HepG2 (cell line): ENCODE data around the gene RMI1. TPM values are rescaled to one million over a fixed set of nuclear protein-coding genes. Genes with fewer than 3 reads are reported as not detected.
A peak's percentile ranks its signal among the peaks of the same experiment; 100 is the strongest.

Source experiments
- BATF2 ChIP-seq: sonication (generic); formaldehyde crosslinking; IDR thresholded peaks from 2 replicates; pipeline ENCODE4 v1.8.0; 2022; ENCODE audit warnings: mild to moderate bottlenecking, missing genetic modification reagents, moderate library complexity
- HDAC6 ChIP-seq: fragments of 200-600 bp; sonication (generic); IDR thresholded peaks from 2 replicates; pipeline ENCODE4 v1.7.0; 2017; ENCODE audit warnings: mild to moderate bottlenecking, antibody characterized with exemption, low read length, low read depth
- KLF11 ChIP-seq: IDR thresholded peaks from 2 replicates; pipeline ENCODE4 v1.6.1; 2016; ENCODE audit warnings: missing compliant biosample characterization
- SPEN ChIP-seq: sonication (generic); formaldehyde crosslinking; IDR thresholded peaks from 2 replicates; pipeline ENCODE4 v1.5.1; 2020; ENCODE audit warnings: low read depth, mild to moderate bottlenecking, missing genetic modification reagents
- U2AF2 ChIP-seq: fragments of 200-400 bp; formaldehyde crosslinking; IDR thresholded peaks from 2 replicates; pipeline ENCODE4 v1.6.1; 2017; ENCODE audit warnings: low read depth, mild to moderate bottlenecking, low read length
- ZFP91 ChIP-seq: sonication (generic); formaldehyde crosslinking; IDR thresholded peaks from 2 replicates; pipeline ENCODE4 v1.9.0; 2022; ENCODE audit warnings: missing genetic modification reagents, mild to moderate bottlenecking, borderline replicate concordance
- ZMAT3 ChIP-seq: sonication (generic); formaldehyde crosslinking; conservative IDR thresholded peaks from 2 replicates; pipeline ENCODE4 v1.7.0; 2021; ENCODE audit warnings: missing genetic modification reagents
- ZNF232 ChIP-seq: sonication (generic); formaldehyde crosslinking; IDR thresholded peaks from 2 replicates; pipeline ENCODE4 v1.4.0; 2020; ENCODE audit warnings: missing genetic modification reagents, borderline replicate concordance
- ZNF333 ChIP-seq: sonication (generic); formaldehyde crosslinking; IDR thresholded peaks from 2 replicates; pipeline ENCODE4 v1.4.0; 2020; ENCODE audit warnings: mild to moderate bottlenecking, missing genetic modification reagents, borderline replicate concordance
- ZNF639 ChIP-seq: conservative IDR thresholded peaks from 2 replicates; pipeline ENCODE4 v1.6.1; 2018; ENCODE audit warnings: missing genetic modification reagents
- ZNF790 ChIP-seq: sonication (generic); formaldehyde crosslinking; IDR thresholded peaks from 2 replicates; pipeline ENCODE4 v1.8.0; 2022; ENCODE audit warnings: missing genetic modification reagents, mild to moderate bottlenecking, borderline replicate concordance
- ZNF792 ChIP-seq: IDR thresholded peaks from 2 replicates; pipeline ENCODE4 v1.6.1; 2016
- polyA plus RNA-seq, 8 experiments: library from polyadenylated mRNA; depleted of rRNA in 3 of 8; stranded (reverse) in 7 of 8; unstranded in 1 of 8; fragments of >200 nt; fragmentation: Illumina TruSeq in 4 of 8; extraction: Trizol in 4 of 8; gene quantifications; 2 replicates each; pipeline versions ENCODE4 v1.2.1 to v1.2.3, GENCODE V29; 2011 to 2016; ENCODE audit warnings: low read depth in 4 of 8, missing spikeins in 1 of 8, mixed read lengths in 1 of 8; ENCODE audit not compliant: insufficient read depth in 1 of 8
- total RNA-seq, 5 experiments: library from RNA; depleted of rRNA; stranded (reverse); fragments of >200 nt; fragmentation: Illumina TruSeq; extraction: Trizol; gene quantifications; 2 replicates each; pipeline ENCODE4 v1.2.3, GENCODE V29; 2016; ENCODE audit warnings: low read depth in 1 of 5
- TF ChIP-seq, protein P1 (sequence below), 2 experiments: sonication (generic) in 1 of 2; formaldehyde crosslinking in 1 of 2; IDR thresholded peaks; 2 replicates each; pipeline versions ENCODE4 v1.6.1 to v1.9.0; 2014 to 2022; ENCODE audit warnings: antibody characterized with exemption in 1 of 2, borderline replicate concordance in 1 of 2, inconsistent platforms in 1 of 2, low read depth in 1 of 2, missing genetic modification reagents in 1 of 2
- TF ChIP-seq, protein P2 (sequence below): sonication (generic); formaldehyde crosslinking; IDR thresholded peaks from 2 replicates; pipeline ENCODE4 v1.5.0; 2020; ENCODE audit warnings: missing genetic modification reagents

Gene RMI1
- total and polyA plus RNA-seq, 2 of the 13 experiments (the other 11 are each of a cell fraction or from before 2014, with no cell fraction given): 0.54 to 3.7 TPM

DNA sequence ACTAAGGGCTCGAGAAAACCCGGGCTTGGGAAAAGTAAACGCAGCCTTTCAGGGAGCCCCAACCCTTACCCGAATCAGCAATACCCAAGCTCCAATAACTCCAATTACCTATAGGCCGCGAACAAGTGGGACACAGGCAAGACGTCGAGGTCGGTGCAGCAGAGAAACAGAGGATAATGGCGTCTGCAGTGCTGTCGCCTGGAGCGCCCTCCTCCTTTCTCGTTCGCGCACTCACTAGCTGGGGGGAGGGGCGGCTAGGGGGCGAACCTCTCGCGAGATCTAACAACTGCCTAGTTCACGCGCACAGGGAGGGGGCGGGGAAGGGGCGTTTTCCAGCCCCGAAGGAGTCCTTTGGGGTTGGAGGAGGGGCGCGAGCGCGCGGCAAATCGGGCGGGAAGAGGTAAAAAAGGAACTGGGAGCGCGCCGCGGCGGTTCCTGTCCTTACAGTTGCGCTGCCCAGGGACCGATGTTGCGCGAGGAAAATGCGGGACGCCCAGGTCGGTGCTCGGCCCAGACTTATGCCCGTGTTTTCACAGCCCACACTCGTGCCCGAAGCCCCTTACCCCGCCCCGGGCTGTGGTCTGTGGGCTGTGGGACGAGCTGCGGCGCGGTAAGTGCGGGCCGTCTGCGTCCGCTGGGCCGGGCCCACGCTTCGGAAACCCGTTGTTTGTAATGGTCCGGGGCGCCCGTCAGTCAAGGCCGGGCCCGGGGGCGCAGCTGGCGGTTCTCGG lies at the start of gene RMI1 (continued):
- TF ChIP-seq ZNF639 (CRISPR knock-in tag) (0 out of 2 replicates have a peak, but pooled peaks have one; percentile 49), ZMAT3 (CRISPR knock-in tag) (0 out of 2 replicates have a peak, but pooled peaks have one; percentile 14), ZNF792 (CRISPR knock-in tag) (0 out of 2 replicates have a peak, but pooled peaks have one; percentile 38), SPEN (CRISPR knock-in tag) (peak; percentile 19; the same call in 1 of the 2 replicates), ZNF333 (CRISPR knock-in tag) (peak; percentile 74; the same call in 1 of the 2 replicates), HDAC6 (no peak), ZNF232 (CRISPR knock-in tag) (peak; percentile 75; the same call in 1 of the 2 replicates), U2AF2 (0 out of 2 replicates have a peak, but pooled peaks have one; percentile 30), ZNF790 (CRISPR knock-in tag) (0 out of 2 replicates have a peak, but pooled peaks have one; percentile 27), KLF11 (peak; percentile 85; the same call in 1 of the 2 replicates), ZFP91 (CRISPR knock-in tag) (peak; percentile 67; the same call in 1 of the 2 replicates), BATF2 (CRISPR knock-in tag) (peak; percentile 86)
- TF ChIP-seq, protein P1, sequence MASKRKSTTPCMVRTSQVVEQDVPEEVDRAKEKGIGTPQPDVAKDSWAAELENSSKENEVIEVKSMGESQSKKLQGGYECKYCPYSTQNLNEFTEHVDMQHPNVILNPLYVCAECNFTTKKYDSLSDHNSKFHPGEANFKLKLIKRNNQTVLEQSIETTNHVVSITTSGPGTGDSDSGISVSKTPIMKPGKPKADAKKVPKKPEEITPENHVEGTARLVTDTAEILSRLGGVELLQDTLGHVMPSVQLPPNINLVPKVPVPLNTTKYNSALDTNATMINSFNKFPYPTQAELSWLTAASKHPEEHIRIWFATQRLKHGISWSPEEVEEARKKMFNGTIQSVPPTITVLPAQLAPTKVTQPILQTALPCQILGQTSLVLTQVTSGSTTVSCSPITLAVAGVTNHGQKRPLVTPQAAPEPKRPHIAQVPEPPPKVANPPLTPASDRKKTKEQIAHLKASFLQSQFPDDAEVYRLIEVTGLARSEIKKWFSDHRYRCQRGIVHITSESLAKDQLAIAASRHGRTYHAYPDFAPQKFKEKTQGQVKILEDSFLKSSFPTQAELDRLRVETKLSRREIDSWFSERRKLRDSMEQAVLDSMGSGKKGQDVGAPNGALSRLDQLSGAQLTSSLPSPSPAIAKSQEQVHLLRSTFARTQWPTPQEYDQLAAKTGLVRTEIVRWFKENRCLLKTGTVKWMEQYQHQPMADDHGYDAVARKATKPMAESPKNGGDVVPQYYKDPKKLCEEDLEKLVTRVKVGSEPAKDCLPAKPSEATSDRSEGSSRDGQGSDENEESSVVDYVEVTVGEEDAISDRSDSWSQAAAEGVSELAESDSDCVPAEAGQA (IDR thresholded peaks at IDR 0.05; ENCODE audit: low read depth): 0 out of 2 replicates have a peak, but pooled peaks have one; percentile 17
- TF ChIP-seq, protein P1 (CRISPR knock-in tag; IDR thresholded peaks at IDR 0.05; ENCODE audit: borderline replicate concordance): no peak
- TF ChIP-seq, protein P2, sequence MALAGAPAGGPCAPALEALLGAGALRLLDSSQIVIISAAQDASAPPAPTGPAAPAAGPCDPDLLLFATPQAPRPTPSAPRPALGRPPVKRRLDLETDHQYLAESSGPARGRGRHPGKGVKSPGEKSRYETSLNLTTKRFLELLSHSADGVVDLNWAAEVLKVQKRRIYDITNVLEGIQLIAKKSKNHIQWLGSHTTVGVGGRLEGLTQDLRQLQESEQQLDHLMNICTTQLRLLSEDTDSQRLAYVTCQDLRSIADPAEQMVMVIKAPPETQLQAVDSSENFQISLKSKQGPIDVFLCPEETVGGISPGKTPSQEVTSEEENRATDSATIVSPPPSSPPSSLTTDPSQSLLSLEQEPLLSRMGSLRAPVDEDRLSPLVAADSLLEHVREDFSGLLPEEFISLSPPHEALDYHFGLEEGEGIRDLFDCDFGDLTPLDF (CRISPR knock-in tag): peak; percentile 95
